ENCODE measurements around the gene NELFB.

- TF ChIP-seq POLR2A (IDR thresholded peaks at IDR 0.05) (no peak), CTCF (IDR thresholded peaks at IDR 0.05) (no peak)
These were observed 20.7 kb downstream of the NELFB start for GRCh38 chr9:137275588-137276472.

All from testis (tissue), 2 donors.